Measurements from ENCODE around the gene CUL5.
"Not testable (repeated sequence)": the region's sequence is repeated elsewhere in the genome, so short reads cannot be mapped to it uniquely, and the experiment has no call there.

CUL5 gene

DNA sequence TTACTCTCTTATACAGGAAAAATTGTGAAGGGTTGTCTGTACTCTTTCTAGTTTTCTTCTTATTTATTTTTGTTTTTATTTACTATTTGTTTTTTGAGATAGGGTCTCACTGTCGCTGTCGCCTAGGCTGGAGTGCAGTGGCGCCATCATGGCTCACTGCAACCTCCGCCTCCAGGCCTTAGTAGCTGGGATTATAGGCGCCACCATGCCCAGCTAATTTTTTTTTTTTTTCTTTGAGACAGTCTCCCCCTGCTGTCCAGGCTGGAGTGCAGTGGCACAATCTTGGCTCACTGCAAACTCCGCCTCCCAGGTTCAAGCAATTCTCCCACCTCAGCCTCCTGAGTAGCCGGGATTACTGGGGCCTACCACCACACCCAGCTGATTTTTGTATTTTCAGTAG lies 18.4 kb downstream of the CUL5 start:
- Histone ChIP-seq H3K9me3 (ENCODE audit: low read length) (no peaks in the 10 kb centered on the region), H3K79me2 (ENCODE audit: insufficient read depth, low read length) (peaks cover 87% of the 10 kb centered on the region), H3K36me3 (ENCODE audit: insufficient read depth, low read length) (0 out of 2 replicates have a peak, but pooled peaks cover 2% of the 10 kb centered on the region), H3K4me2 (ENCODE audit: low read length) (no peak overlapping the region), H3K9me2 (ENCODE audit: low read depth, low read length) (no peaks in the 10 kb centered on the region), H3K9ac (ENCODE audit: low read length) (no peak overlapping the region), H3K27ac (ENCODE audit: low read depth, low read length, poor library complexity, severe bottlenecking) (no peak overlapping the region), H3K27me3 (ENCODE audit: insufficient read depth, low read length) (no peaks in the 10 kb centered on the region), H3K4me3 (ENCODE audit: low read depth, low read length, poor library complexity, severe bottlenecking) (no peak overlapping the region), H3K4me1 (ENCODE audit: insufficient read depth, low read length, severe bottlenecking) (peaks cover 25% of the 10 kb centered on the region), H3F3A (ENCODE audit: insufficient read depth, low read length) (no peaks in the 10 kb centered on the region), H4K20me1 (ENCODE audit: insufficient read depth, low read length) (no peaks in the 10 kb centered on the region), H2AFZ (ENCODE audit: low read length) (no peak overlapping the region)
- no peak for TF ChIP-seq EZH2 (IDR thresholded peaks at IDR 0.05; ENCODE audit: borderline replicate concordance, low read length)
- TF ChIP-seq, protein P1, sequence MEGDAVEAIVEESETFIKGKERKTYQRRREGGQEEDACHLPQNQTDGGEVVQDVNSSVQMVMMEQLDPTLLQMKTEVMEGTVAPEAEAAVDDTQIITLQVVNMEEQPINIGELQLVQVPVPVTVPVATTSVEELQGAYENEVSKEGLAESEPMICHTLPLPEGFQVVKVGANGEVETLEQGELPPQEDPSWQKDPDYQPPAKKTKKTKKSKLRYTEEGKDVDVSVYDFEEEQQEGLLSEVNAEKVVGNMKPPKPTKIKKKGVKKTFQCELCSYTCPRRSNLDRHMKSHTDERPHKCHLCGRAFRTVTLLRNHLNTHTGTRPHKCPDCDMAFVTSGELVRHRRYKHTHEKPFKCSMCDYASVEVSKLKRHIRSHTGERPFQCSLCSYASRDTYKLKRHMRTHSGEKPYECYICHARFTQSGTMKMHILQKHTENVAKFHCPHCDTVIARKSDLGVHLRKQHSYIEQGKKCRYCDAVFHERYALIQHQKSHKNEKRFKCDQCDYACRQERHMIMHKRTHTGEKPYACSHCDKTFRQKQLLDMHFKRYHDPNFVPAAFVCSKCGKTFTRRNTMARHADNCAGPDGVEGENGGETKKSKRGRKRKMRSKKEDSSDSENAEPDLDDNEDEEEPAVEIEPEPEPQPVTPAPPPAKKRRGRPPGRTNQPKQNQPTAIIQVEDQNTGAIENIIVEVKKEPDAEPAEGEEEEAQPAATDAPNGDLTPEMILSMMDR (IDR thresholded peaks at IDR 0.05; ENCODE audit: low read length): peak; percentile 13; the same call in 1 of the 2 replicates

DNA sequence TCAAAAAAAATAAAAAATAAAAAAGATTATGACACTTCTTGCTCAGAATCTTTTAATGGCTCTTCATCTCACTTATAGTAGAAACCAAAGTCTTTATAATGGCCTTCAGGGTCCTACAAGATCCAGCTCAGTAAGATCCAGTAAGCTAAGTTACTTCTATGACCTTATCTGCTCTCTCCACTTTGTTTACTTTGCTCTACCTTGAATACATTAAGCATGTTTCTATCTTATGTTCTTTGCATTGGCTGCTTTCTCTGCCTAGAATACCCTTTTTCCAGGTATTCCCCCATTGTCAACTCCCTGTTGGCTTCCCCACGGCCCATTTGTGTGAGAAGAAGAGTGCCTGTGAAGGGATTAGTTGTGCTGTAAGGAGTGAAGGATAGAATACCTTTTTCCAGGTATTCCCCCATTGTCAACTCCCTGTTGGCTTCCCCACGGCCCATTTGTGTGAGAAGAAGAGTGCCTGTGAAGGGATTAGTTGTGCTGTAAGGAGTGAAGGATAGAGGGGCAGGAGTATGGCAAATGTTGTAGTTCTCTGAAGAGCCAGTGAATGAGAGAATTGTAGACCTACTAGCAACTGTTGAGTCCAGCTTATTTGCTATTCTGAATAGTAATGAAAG lies 20.2 kb downstream of the CUL5 start:
- H3K4me2 ChIP-seq (ENCODE audit: low read length); H3K27ac ChIP-seq (ENCODE audit: low read depth, low read length, poor library complexity, severe bottlenecking); H3K27me3 ChIP-seq (ENCODE audit: insufficient read depth, low read length); H3K9me3 ChIP-seq (ENCODE audit: low read length); H3K9ac ChIP-seq (ENCODE audit: low read length); H3F3A ChIP-seq (ENCODE audit: insufficient read depth, low read length); H2AFZ ChIP-seq (ENCODE audit: low read length); H3K4me3 ChIP-seq (ENCODE audit: low read depth, low read length, poor library complexity, severe bottlenecking); H3K9me2 ChIP-seq (ENCODE audit: low read depth, low read length); H4K20me1 ChIP-seq (ENCODE audit: insufficient read depth, low read length): not testable (repeated sequence)
- Histone ChIP-seq H3K36me3 (ENCODE audit: insufficient read depth, low read length) (peaks cover 13% of the 10 kb centered on the region; the same call in 1 of the 2 replicates), H3K4me1 (ENCODE audit: insufficient read depth, low read length, severe bottlenecking) (peaks cover 25% of the 10 kb centered on the region), H3K79me2 (ENCODE audit: insufficient read depth, low read length) (peaks cover 84% of the 10 kb centered on the region)

DNA sequence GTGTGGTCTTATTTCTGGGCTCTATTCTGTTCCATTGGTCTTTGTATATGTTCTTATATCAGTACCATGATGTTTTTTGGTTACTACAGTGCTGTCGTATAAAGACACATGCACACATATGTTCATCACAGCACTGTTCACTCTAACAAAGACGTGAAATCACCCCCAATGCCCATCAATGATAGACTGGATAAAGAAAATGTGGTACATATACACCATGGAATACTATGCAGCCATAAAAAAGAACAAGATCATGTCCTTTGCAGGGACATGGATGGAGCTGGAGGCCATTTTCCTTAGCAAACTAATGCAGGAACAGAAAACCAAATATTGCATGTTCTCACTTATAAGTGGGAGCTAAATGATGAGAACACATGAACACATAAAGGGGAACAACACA lies 22.9 kb downstream of the CUL5 start:
- Histone ChIP-seq H3K36me3 (ENCODE audit: insufficient read depth, low read length) (peaks cover 33% of the 10 kb centered on the region; the same call in 1 of the 2 replicates), H3K79me2 (ENCODE audit: insufficient read depth, low read length) (peaks cover 58% of the 10 kb centered on the region)
- H3K4me3 ChIP-seq (ENCODE audit: low read depth, low read length, poor library complexity, severe bottlenecking); H3F3A ChIP-seq (ENCODE audit: insufficient read depth, low read length); H3K4me2 ChIP-seq (ENCODE audit: low read length); H3K9me2 ChIP-seq (ENCODE audit: low read depth, low read length); H3K27ac ChIP-seq (ENCODE audit: low read depth, low read length, poor library complexity, severe bottlenecking); H3K27me3 ChIP-seq (ENCODE audit: insufficient read depth, low read length); H3K9me3 ChIP-seq (ENCODE audit: low read length); H4K20me1 ChIP-seq (ENCODE audit: insufficient read depth, low read length); H2AFZ ChIP-seq (ENCODE audit: low read length); H3K4me1 ChIP-seq (ENCODE audit: insufficient read depth, low read length, severe bottlenecking); H3K9ac ChIP-seq (ENCODE audit: low read length): not testable (repeated sequence)

DNA sequence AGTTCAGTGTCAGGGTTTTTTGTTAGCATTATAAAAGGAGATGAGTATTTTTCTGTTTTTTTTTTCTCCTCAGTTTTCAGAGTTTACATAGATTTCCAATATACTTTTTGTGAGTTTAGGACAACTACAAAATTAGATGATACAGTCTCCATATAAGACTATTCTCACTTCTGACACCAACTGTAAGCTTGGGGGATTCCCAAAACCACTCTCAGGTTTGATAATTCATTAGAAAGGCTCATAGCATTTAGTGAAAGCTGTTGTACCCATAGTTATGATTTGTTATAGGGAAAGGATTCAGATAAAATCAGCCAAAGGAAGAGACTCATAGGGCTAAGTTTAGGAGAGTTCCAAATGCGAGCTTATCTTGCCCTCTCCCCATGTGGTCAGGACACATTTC lies 24.1 kb downstream of the CUL5 start:
- Histone ChIP-seq H3K4me3 (ENCODE audit: low read depth, low read length, poor library complexity, severe bottlenecking) (no peak overlapping the region), H3K9me2 (ENCODE audit: low read depth, low read length) (no peaks in the 10 kb centered on the region), H3K4me2 (ENCODE audit: low read length) (no peak overlapping the region), H3K4me1 (ENCODE audit: insufficient read depth, low read length, severe bottlenecking) (peaks cover 7% of the 10 kb centered on the region), H2AFZ (ENCODE audit: low read length) (no peak overlapping the region), H3F3A (ENCODE audit: insufficient read depth, low read length) (no peaks in the 10 kb centered on the region), H3K9ac (ENCODE audit: low read length) (no peak overlapping the region), H3K27me3 (ENCODE audit: insufficient read depth, low read length) (no peaks in the 10 kb centered on the region), H3K79me2 (ENCODE audit: insufficient read depth, low read length) (peaks cover 50% of the 10 kb centered on the region), H3K36me3 (ENCODE audit: insufficient read depth, low read length) (peaks cover 45% of the 10 kb centered on the region), H3K9me3 (ENCODE audit: low read length) (no peaks in the 10 kb centered on the region), H3K27ac (ENCODE audit: low read depth, low read length, poor library complexity, severe bottlenecking) (no peak overlapping the region), H4K20me1 (ENCODE audit: insufficient read depth, low read length) (no peaks in the 10 kb centered on the region)
- TF ChIP-seq EZH2 (IDR thresholded peaks at IDR 0.05; ENCODE audit: borderline replicate concordance, low read length): no peak
- TF ChIP-seq, protein P1 (IDR thresholded peaks at IDR 0.05; ENCODE audit: low read length): no peak
